NT2/D1 (cell line): Measurements from ENCODE around the gene PELI2.

Experiments
- DNase-seq: peaks from one replicate; pipeline ENCODE4 v3.0.0-alpha.2; 2011; ENCODE audit warnings: low read depth, low spot score
- H3K27me3 ChIP-seq: 2 replicates; pipeline ENCODE4 v1.6.0; 2011; ENCODE audit warnings: mild to moderate bottlenecking; ENCODE audit not compliant: insufficient read length, insufficient read depth
- H3K36me3 ChIP-seq: 2 replicates; pipeline ENCODE4 v1.6.1; 2011; ENCODE audit warnings: mild to moderate bottlenecking, low read length, mixed read lengths; ENCODE audit not compliant: insufficient read depth, insufficient read length
- H3K4me1 ChIP-seq: 2 replicates; pipeline ENCODE4 v1.5.1; 2011; ENCODE audit not compliant: insufficient read depth, insufficient read length
- H3K4me3 ChIP-seq: 2 replicates; pipeline ENCODE4 v1.5.1; 2011; ENCODE audit warnings: low read depth; ENCODE audit not compliant: insufficient read length
- H3K9ac ChIP-seq: 2 replicates; pipeline ENCODE4 v1.6.0; 2011; ENCODE audit warnings: low read depth; ENCODE audit not compliant: insufficient read length
- H3K9me3 ChIP-seq: 2 replicates; pipeline ENCODE4 v1.5.1; 2011; ENCODE audit warnings: mild to moderate bottlenecking, low read length; ENCODE audit not compliant: insufficient read depth
- SUZ12 ChIP-seq: IDR thresholded peaks from 2 replicates; pipeline ENCODE4 v1.6.1; 2011; ENCODE audit not compliant: insufficient read length, insufficient read depth; ENCODE audit errors: extremely low read depth
- YY1 ChIP-seq: IDR thresholded peaks from 2 replicates; pipeline ENCODE4 v1.6.1; 2011; ENCODE audit not compliant: insufficient read length, insufficient read depth
- ZNF274 ChIP-seq: IDR thresholded peaks from 2 replicates; pipeline ENCODE4 v1.6.1; 2011; ENCODE audit warnings: mild to moderate bottlenecking, low read depth, low read length

Gene PELI2

DNA sequence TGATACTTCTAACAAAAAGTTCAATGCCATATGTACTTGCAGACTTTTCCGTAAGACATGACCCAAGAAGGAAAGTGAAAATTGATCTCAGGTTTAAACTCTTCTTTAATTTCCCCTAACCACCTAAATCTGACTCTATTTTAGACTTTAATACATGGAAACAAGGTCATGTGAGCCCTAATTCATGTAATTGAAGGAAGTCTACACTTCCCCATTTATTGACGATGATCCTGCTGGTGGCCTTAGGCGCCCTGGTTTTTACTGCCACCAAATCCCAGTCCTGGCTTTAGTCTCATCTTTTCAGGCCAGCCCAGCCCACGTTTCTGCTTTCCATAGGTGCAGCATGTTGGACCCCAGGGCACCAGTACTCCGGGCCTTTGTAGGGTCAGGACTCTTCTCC lies 157.9 kb downstream of the PELI2 start:
- no peak overlapping the region for H3K4me3 ChIP-seq
- no peak for DNase-seq
- TF ChIP-seq ZNF274 (no peak), YY1 (no peak), SUZ12 (no peak)
- H3K27me3 ChIP-seq = no peaks in the 10 kb centered on the region
- no peaks in the 10 kb centered on the region for H3K4me1 ChIP-seq
- H3K9ac ChIP-seq = no peak overlapping the region
- H3K36me3 ChIP-seq = no peaks in the 10 kb centered on the region
- peaks cover 5% of the 10 kb centered on the region; the same call in 1 of the 2 replicates for H3K9me3 ChIP-seq

DNA sequence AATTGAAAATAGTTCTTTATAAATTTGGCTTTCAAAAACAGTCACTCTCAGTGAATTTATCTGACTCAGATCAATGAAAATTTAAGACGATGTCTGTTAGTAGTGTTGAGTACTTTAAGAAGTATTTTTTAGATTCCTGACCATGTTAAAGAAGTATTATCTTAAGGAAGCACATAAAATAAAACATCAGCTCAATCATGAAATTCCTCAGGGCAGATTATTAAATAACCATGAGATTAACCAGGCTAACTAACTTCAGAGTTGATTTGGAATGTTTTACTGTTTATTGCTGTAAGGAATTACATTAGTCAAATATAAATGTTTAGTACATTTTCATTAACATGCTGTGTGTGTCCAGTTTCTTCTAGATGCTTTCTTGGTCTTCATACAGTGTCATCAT lies 160.2 kb downstream of the PELI2 start:
- no peak for DNase-seq
- Histone ChIP-seq H3K9ac (no peak overlapping the region), H3K36me3 (no peaks in the 10 kb centered on the region), H3K9me3 (peaks cover 5% of the 10 kb centered on the region; the same call in 1 of the 2 replicates), H3K4me3 (no peak overlapping the region), H3K4me1 (no peaks in the 10 kb centered on the region), H3K27me3 (no peaks in the 10 kb centered on the region)
- no peak for TF ChIP-seq SUZ12

DNA sequence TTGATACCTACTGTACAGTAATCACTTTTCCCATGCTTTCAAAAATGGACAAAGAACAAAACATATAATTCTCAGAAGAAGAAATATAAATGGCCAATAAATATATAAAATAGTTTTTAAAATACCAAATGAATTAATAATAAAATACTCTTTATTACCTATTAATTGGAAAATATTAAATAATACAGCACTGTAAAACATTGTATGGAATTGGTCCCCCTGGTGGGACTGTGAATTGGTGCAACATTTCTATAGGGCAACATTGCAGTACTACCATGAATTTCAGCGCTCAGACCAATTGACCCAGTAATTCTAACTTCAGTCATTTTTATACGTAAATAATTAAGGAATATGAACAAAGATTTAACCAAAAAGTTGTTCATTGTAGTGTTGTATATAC lies 162.6 kb downstream of the PELI2 start:
- no peaks in the 10 kb centered on the region for H3K4me1 ChIP-seq
- DNase-seq = no peak
- H3K27me3 ChIP-seq = no peaks in the 10 kb centered on the region
- H3K9ac ChIP-seq = no peak overlapping the region
- TF ChIP-seq SUZ12 = no peak
- no peak overlapping the region for H3K4me3 ChIP-seq
- H3K9me3 ChIP-seq = no peaks in the 10 kb centered on the region
- H3K36me3 ChIP-seq = no peaks in the 10 kb centered on the region

DNA sequence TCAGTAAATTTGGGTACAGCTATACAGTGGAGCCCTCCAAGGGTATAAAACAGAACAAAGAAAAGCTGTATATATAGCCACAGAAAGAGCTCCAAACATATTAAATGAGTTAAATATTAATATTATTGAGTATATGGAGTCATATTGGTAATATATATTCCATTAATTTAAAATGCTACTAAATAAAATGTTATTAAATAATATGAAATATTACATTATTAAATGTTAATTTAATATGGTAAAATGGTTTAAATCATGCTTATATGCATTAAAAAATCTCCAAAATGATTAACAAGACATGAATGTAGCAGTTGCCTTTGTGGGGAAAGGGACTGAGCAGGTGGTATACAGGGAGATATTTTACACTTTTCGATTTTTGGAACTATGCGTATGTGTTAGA lies 164.0 kb downstream of the PELI2 start:
- H3K36me3 ChIP-seq = no peaks in the 10 kb centered on the region
- TF ChIP-seq ZNF274 (no peak), SUZ12 (no peak), YY1 (no peak)
- DNase-seq = no peak
- H3K9ac ChIP-seq = no peak overlapping the region
- no peak overlapping the region for H3K4me3 ChIP-seq
- no peaks in the 10 kb centered on the region for H3K4me1 ChIP-seq
- H3K27me3 ChIP-seq = no peaks in the 10 kb centered on the region
- H3K9me3 ChIP-seq = no peaks in the 10 kb centered on the region

DNA sequence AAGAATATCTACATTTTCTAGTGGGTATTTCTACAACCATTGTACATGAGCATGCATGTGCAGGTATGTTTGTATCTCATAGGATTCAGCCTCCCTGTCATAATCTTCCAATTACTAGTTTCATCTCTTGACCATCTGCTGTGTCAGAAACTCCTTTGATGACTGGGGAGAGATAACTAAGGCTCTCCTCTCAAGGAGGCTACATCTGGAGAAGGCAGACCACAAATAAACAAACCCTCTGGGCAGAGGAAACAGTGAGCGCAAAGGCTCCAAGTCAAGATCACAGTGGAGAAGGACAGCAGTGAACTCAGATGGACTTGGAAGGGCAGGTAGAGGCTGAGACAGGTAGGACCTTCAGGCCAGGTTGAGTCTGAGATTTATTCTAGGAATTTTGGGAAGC lies 166.4 kb downstream of the PELI2 start:
- TF ChIP-seq SUZ12 = no peak
- H3K4me1 ChIP-seq = no peaks in the 10 kb centered on the region
- no peak for DNase-seq
- H3K9ac ChIP-seq = no peak overlapping the region
- no peak overlapping the region for H3K4me3 ChIP-seq
- no peaks in the 10 kb centered on the region for H3K9me3 ChIP-seq
- no peaks in the 10 kb centered on the region for H3K27me3 ChIP-seq
- H3K36me3 ChIP-seq = no peaks in the 10 kb centered on the region

DNA sequence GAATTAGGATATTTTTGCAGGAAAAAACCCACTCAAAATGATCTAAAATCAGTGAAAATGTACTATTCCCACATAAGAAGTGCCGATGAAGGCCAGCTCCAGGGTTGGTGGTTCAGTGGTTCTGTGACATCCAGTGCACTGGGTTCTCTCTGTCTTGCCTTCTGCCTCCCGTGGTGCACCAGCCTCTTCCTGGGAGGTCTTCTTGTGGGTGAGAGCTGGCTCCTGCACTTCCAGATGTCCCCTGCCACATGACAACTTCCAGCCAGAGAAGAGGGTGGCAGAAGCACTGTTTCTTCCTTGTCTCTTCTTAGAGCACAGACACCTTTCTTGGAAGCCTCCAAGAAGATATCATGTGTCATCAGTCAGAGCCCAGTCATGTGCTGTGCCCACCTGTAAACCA lies 170.9 kb downstream of the PELI2 start:
- Histone ChIP-seq H3K9me3 (no peaks in the 10 kb centered on the region), H3K4me3 (no peak overlapping the region), H3K4me1 (no peaks in the 10 kb centered on the region), H3K36me3 (peaks cover 4% of the 10 kb centered on the region), H3K9ac (no peak overlapping the region), H3K27me3 (no peaks in the 10 kb centered on the region)
- DNase-seq = no peak
- TF ChIP-seq YY1 (no peak), SUZ12 (no peak), ZNF274 (no peak)

DNA sequence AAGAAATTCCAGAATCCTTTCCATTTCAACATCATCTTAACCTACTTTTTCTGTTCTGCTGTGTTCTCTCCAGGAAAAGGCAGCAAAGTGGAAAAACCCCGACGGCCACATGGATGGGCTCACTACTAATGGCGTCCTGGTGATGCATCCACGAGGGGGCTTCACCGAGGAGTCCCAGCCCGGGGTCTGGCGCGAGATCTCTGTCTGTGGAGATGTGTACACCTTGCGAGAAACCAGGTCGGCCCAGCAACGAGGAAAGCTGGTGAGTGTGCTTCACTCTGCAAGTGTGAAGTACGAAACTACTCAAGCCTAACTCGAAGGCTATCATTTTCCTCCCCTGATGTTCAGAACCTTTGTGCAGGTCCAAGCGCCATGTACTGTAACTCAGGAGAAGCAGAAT lies 172.0 kb downstream of the PELI2 start:
- no peak overlapping the region for H3K9ac ChIP-seq
- no peak for DNase-seq
- no peaks in the 10 kb centered on the region for H3K27me3 ChIP-seq
- no peaks in the 10 kb centered on the region for H3K4me1 ChIP-seq
- no peaks in the 10 kb centered on the region for H3K9me3 ChIP-seq
- H3K4me3 ChIP-seq = no peak overlapping the region
- no peak for TF ChIP-seq ZNF274
- H3K36me3 ChIP-seq = peaks cover 4% of the 10 kb centered on the region

DNA sequence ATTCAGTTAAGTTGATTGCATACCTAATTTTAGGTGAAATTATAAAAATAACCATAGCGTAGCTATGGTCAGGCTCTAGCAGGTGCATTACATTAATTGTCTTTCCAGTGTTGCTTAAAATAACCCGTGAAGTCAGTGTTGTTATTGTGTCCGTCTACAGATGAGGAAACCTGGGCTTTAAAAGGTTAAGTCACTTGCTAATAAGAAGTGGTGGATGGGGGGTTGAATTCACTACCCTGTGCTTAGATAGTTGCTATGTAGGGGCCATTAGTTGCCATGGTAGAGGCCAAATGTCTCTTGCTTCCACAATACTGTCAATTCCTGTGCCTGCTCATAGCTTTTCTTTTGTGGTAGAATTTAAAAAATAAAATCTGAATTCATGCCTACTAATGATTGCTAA lies 174.8 kb downstream of the PELI2 start:
- no peaks in the 10 kb centered on the region for H3K9me3 ChIP-seq
- no peak overlapping the region for H3K9ac ChIP-seq
- no peaks in the 10 kb centered on the region for H3K4me1 ChIP-seq
- H3K27me3 ChIP-seq = no peaks in the 10 kb centered on the region
- H3K36me3 ChIP-seq = peaks cover 6% of the 10 kb centered on the region
- no peak for DNase-seq
- H3K4me3 ChIP-seq = no peak overlapping the region
- TF ChIP-seq ZNF274 (no peak), SUZ12 (no peak)
